GM18517 (cell line): ENCODE measurements around the gene NOL6.

Experiments
- ATAC-seq: cut with Tn5 transposase; IDR thresholded peaks from one replicate; pipeline ENCODE4 v1.9.1; 2021; ENCODE audit warnings: mild to moderate bottlenecking, moderate library complexity; ENCODE audit not compliant: unreplicated experiment

The NOL6 gene

DNA sequence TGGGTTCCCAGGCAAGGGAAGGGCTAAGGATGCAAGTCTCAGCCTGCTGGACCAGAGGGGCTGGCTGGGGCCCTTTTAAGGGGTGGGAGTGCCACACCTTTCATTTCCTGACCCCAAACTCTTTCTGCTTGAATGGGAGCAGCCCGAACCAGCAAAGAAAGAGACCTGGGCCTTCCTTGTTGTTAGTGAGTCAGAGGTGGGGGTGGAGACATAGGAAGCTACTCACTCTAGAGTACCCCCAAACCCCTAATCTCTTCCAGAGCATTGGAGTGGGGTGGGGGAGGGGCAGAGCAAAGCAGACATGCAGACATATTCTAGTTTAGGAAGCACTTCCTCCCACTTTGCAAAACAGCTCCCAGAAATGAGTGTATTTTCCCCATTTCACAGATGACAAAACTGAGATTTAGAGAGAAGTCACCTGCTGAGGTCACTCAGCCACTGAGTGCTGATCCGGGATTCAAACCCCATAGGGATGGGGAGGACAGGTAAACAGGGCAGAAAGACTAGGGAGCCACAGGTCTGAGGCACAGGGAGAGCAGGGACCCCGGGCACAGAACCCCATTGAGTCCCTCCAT lies 20.4 kb downstream of the NOL6 start:
- no peak for ATAC-seq

GRCh38 chr9:33452828-33453271 lies 20.9 kb downstream of the NOL6 start:
- ATAC-seq, result no peak

- no peak for ATAC-seq
Measured at GRCh38 chr9:33450621-33451146, 23.0 kb downstream of the NOL6 start.

DNA sequence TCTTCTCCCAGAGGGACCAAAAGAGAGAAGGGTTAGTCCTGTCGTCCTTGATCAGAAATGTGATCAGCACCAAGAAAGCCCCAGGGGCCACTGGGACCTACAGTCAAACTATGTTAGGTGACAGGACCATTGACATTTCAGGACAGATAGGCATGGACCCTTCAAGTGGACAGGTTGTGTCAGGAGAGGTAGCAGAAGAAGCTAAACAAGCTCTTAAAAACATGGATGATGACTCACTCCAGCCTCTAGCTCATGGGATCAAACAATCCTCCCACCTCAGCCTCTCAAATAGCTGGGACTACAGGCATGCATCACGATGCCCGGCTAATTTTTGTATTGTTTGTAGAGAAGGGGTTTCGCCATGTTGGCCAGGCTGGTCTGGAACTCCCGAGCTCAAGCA lies 24.0 kb downstream of the NOL6 start:
- no peak for ATAC-seq

DNA sequence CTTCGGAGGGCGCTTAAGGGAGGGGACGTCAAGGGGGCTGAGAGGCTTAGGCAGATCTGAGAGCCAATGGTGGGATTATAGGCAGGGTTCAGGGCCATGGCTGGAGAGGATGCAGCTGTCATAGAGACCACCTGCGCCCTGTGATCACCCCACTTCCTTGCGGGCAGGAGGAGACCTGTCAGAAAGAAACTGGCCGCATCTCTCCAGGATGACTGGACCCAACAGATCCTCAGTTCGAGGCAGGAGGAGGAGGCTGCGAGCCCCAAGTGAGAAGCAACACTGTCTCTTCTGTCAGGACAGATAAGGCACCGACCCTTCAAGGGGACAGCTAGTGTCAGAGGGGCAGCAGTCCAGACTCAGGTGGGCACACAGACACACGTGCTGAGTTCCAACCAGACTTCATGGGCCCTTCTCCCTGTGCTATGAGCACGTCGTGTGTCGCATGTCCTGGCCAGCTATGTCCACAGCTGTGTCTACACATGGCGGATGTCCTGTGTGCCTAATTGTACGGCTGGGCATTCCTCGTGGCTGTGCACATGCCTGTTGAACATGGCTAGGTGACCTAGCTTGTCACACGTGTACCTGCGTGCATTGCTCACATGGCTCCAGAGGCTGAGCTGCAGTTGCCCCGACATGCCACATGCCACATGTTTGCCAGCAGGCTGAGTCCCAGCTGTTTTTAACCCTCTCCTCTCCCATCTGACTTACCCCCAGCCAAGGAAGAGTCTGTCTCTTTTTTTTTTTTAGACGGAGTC lies 25.7 kb downstream of the NOL6 start:
- no peak for ATAC-seq

GRCh38 chr9:33446946-33447798 lies 26.6 kb downstream of the NOL6 start, which contains the start of gene AQP3:
TSS of gene AQP3 (minus strand) at chr9:33447593. CDS start at chr9:33447530, 63 bp downstream.
- no peak for ATAC-seq

DNA sequence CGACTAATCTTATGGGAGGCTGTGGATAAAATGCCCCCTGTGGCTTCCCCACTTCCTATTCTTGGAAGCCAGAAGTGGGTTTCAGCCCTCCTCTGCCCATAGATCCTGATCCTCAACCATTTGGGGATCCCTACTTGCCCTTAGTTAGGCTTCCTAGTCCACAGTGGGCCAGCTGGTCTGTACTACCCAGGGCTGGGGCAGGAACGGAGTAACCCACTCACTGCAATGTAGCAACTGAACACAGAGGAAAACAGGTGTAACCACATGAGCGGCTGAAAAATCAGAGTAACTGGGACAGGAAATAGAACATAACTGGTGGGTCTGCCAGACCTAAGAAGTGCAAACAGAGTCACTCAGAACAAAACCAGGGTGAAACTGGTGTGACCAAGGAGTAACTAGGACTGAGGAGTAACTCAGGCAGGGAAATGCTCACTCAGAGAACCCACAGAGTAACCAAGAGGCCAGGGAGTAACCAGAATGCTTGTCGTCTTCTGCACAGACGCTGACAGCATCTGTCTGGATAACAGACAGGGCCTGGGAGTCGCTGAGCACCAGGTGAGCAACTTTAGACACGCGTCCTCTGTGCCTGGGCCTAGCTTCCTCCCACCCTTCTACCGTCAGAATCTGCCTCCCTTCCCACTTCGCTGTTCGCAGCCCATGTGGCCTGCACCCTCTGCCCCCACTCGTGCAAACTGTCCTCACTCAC lies 27.3 kb downstream of the NOL6 start:
- peak; percentile 95 for ATAC-seq

DNA sequence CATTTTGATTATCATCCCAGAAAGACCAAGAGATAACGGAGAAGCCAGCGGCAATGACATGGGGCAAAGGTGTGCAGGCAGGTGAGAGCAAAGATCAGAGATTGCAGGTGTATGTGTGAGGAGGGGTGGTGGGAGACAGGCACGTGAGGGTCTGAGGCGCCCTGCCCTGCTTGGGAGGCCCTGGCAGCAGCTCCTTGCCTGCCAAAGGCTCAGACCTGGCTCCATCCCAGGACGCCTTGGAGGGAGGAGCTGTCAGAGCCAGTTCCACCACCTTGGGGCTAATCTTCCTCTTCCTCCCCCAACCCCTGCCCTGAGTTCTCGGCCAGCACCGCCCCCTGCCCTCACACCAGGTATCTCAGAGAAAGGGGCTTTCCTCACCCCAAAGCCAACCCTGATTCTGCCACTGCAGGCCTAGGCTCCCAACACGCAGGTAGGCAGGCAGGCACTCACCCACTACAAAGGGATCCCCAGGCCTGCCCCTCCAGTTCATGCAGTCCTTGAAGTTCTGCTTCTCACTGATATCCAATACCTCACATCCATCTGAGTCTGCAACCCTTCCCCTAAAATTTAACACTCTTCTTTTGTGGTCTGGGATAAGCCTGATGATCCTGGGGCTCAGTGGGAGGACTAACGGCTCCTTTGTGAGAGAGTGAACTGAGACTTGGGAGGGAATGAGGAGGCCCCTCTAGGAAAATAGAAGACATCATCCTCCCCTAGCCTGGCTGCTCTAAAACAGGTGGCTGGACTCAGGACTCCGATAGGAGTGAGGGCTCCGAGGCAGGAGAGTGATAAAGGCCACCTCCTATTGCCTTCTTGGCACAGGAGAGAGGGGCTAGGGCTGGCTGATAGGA lies 28.1 kb downstream of the NOL6 start:
- no peak for ATAC-seq

- ATAC-seq, result no peak
Measured at GRCh38 chr9:33443464-33444154, 30.1 kb downstream of the NOL6 start.

DNA sequence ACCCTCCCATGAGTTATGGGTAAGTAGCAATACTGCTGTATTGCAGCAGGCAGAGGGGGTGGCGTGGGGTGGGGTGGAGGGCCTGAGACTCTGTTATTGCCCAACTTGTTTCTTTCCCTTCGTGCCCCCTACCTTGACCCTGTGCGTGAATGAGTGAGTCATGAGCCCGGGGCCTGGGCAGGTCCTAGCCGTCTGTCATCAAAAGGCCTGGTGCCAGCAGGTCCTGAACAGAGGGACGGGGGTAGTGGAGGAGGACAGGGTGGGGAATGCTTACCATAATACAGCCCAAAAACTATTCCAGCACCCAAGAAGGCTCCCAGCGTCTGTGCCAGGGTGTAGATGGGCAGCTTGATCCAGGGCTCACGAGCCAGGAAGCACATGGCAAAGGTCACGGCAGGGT lies 30.7 kb downstream of the NOL6 start:
- ATAC-seq, result no peak

- ATAC-seq, result no peak
Measured at GRCh38 chr9:33442125-33442524, 31.6 kb downstream of the NOL6 start.

DNA sequence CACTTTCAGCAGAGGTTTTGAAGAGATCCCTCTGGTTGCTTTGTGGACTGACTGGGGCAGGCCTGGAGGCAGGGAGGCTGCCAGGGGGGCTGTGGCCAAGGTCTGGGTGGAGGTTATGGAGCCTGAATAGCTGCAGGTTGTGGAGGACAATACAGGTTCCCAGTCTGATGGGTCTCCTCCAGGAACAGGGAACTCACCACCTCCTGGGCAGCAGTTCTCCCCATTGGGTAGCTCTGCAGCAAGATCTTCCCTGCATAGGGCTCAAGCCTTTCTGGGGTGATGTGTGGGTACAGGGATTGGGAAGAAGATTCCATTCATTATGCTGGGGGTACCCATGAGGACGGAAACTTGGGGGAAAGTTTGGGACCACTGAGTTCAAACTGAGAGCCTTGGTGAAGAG lies 33.1 kb downstream of the NOL6 start:
- ATAC-seq, result no peak

GRCh38 chr9:33440204-33440603 lies 33.5 kb downstream of the NOL6 start:
- no peak for ATAC-seq

GRCh38 chr9:33439731-33440130 lies 34.0 kb downstream of the NOL6 start:
- ATAC-seq, result no peak

DNA sequence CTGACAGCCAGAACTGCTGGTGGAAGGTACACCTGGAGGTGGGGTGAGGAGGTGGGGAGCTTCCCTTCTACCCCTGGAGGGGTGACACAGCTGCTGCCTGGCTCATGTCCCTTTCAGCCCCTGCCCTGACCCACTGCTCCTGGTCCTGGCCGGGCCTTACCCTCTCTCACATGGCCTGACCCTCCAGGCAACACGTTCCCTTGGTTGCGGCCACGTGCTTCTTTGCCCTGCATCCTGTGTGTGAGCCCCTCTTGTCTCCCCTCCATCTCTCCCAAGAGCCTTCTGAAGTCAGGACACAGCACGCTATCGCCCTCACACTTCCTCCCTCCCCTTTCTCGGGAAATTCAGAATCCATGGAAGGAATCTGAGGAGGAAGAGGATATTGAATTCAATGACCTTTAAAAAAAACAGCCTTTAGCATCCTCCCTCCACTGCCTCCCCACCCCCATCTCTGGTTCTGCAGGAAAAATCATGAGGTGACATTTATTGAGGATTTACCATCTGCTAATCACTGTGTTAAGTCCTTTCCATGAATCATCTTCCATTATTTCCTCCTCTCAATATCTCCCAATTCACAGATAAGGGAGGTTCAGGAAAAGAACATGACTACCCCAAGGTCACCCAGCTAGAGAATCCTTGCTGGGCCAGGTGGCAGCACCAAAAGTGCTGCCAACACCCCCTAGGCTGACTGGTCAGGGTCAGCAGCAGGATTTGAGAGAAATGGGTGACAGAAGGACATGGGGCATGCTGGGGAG lies 34.6 kb downstream of the NOL6 start:
- no peak for ATAC-seq

- no peak for ATAC-seq
Measured at GRCh38 chr9:33437898-33438297, 35.8 kb downstream of the NOL6 start.

DNA sequence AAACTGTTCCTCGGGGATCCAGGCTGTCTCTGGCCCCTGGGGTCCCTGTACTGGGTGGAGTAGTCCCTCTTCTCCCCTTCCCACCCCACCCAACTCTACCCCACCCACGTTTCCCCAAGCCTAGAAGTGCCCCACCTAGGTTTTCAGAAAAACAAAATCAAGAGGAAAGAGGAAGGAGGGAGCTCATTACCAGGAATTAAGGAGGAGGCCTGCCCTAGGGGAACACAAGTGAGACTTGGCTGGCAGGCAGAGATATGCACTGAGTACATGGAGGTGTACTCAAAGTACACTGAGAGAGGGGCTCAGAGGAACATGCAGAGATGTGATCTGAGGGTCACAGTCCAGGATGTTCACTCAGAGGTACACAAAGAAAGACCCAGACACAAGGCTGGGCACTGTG lies 36.5 kb downstream of the NOL6 start:
- no peak for ATAC-seq

- no peak for ATAC-seq
Measured at GRCh38 chr9:33436445-33436844, 37.3 kb downstream of the NOL6 start.
